Measurements from ENCODE around the gene VPS26A.
"Not testable (repeated sequence)": the region's sequence is repeated elsewhere in the genome, so short reads cannot be mapped to it uniquely, and the experiment has no call there.

DNA sequence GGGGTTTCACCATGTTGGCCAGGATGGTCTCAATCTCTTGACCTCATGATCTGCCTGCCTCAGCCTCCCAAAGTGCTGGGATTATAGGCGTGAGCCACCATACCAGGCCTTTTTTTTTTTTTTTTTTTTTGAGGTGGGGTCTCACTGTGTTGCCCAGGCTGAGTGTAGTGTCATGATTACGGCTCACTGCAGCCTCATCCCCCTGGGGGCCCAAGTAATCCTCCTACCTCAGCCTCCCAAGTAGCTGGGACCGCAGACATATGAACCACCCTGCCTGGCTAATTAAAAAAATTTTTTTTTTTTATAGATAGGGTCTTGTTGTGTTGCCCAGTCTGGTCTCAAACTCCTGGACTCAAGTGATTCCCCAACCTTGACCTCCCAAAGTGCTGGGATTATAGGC lies 18.1 kb downstream of the VPS26A start:
- TF ChIP-seq, protein P1, sequence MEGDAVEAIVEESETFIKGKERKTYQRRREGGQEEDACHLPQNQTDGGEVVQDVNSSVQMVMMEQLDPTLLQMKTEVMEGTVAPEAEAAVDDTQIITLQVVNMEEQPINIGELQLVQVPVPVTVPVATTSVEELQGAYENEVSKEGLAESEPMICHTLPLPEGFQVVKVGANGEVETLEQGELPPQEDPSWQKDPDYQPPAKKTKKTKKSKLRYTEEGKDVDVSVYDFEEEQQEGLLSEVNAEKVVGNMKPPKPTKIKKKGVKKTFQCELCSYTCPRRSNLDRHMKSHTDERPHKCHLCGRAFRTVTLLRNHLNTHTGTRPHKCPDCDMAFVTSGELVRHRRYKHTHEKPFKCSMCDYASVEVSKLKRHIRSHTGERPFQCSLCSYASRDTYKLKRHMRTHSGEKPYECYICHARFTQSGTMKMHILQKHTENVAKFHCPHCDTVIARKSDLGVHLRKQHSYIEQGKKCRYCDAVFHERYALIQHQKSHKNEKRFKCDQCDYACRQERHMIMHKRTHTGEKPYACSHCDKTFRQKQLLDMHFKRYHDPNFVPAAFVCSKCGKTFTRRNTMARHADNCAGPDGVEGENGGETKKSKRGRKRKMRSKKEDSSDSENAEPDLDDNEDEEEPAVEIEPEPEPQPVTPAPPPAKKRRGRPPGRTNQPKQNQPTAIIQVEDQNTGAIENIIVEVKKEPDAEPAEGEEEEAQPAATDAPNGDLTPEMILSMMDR (conservative IDR thresholded peaks at IDR 0.05 in 1 of 2, IDR thresholded peaks at IDR 0.05 in 1 of 2; ENCODE audit: low read depth in 1 of 2, low read length in 2 of 2) = not testable (repeated sequence)
- not testable (repeated sequence) for TF ChIP-seq EZH2 (IDR thresholded peaks at IDR 0.05; ENCODE audit: low read length, missing control alignments)

Data from fibroblast of lung (primary cell).